8988T (cell line): Measurements from ENCODE around the gene NALCN.

ENCODE experiments used
- DNase-seq: peaks from one replicate; pipeline ENCODE4 v3.0.0; 2011

NALCN gene

GRCh38 chr13:101190337-101190736 lies 226.0 kb downstream of the NALCN start:
- DNase-seq = no peak

- DNase-seq = no peak
Observed at GRCh38 chr13:101185606-101186005, 230.7 kb downstream of the NALCN start.

- no peak for DNase-seq
Observed at GRCh38 chr13:101181076-101181685, 235.1 kb downstream of the NALCN start.

DNA sequence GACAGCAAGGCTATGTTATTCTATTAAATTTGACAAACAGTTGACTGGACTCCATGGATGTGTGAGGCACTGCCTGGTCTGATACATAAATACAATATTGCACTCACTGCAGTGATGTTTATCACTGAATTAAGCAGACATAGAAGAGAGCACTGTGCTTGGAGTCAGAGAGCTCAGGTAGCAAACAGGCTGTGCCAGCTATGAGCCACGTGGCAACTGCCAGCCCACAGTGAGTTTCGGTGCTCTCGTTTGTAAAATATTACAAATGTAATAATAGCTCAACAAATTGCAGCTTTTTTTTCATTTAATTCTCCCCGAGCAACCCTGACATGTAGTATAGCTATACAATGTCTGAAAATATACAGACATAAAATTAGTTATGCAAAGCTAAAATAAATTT lies 237.3 kb downstream of the NALCN start:
- no peak for DNase-seq

DNA sequence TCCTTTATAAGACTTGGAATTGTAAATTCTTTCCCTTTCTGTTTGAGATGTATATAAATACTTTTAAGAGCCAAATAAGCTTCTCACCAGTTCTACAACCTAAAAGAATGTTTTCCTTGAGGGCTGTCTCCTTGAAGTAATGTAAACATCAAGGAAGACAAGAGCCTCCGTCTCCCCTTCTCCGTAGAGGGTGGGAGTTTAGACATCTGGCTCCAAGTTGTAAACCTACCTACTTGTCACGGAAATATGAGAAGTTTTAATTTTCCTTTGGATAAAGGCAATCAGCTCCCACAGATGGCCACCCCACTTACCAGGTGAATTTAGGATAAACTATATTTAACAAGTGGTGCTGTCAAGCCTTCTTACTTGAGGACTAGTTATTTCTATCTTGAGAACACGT lies 237.9 kb downstream of the NALCN start:
- DNase-seq = no peak

GRCh38 chr13:101170306-101170705 lies 246.0 kb downstream of the NALCN start:
- no peak for DNase-seq

DNA sequence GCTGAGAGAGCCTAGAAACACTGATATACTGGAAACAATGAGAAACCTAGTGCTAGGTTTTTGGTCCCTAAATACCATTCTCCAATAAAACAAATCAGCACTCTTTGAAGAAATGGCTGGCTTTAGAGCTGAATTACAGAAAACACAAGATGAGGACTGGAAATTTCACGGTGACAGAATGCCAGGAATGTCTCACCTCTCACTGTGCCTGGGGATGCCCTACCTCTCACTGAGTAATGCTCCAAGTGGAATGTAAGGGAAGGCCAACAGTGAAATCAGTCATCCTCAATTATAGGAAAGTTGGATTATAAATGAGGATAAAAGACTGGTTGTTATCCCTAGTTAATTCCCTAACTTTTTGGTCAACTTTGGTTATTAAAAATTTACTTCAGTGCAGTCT lies 259.0 kb downstream of the NALCN start:
- DNase-seq = no peak

- no peak for DNase-seq
Observed at GRCh38 chr13:101155920-101156319, 260.4 kb downstream of the NALCN start.

GRCh38 chr13:101152184-101152583 lies 264.1 kb downstream of the NALCN start:
- DNase-seq = no peak

- DNase-seq = no peak
Observed at GRCh38 chr13:101150998-101151397, 265.3 kb downstream of the NALCN start.

DNA sequence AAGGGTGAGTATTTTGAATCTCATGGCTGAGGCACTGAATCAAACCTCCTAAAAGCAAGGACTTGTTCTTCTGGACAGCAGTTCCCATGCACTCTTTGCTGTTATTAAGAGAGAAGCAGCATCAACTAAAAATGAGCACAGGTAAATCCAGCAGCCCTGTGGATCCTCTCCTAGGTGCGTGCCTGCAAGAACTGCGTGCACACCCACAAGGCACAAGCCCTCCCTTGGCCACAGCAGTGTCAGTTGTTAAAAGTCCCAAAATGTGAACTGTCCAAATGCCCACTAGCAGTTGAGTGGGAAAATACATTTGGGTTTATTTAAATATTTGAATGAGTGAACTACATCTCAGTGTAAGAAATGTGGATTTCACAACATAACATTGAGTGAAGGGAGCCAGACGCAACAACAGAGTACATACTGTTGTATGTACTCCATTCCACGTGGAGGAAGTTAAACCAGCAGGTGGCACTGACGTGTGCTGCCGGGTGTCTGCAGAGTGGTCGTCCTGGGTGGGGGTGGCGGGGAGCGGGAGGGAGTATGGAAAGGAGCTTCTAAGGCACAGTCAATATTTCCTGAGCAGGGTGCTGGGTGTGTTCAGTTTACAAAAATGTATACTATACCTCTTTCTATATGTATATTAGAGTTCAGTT lies 266.4 kb downstream of the NALCN start:
- peak; percentile 21 for DNase-seq

GRCh38 chr13:101146101-101146898 lies 270.0 kb downstream of the NALCN start:
- DNase-seq = no peak

DNA sequence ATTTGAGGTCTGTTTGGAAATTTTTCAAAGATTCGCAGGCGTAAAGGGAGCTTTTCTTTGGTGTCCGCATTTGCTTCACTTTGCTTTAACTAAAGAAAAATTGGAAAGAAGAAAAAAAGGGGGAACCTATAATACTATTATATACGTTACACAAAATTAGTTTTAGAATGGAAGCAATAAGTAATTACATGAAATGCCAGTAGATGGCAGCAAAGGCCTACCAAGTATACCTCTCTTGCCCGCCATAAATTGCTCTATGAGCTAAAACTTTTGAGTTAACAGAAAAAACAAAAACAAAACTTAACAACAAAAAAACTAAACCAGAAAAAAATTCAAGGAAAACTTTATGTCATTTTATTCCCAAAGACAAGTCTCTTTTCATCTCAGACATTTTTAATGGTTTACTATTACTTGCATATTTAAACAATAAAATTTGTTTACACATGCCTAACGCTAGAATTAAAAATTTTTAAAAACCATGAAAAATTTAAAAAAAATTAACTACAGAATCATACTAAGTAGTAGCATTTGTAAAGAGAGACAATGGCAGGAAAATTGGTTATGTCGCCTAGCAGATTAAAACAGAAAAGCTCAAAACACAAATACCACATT lies 271.4 kb downstream of the NALCN start:
- DNase-seq = no peak

- DNase-seq = no peak
Observed at GRCh38 chr13:101140936-101141335, 275.4 kb downstream of the NALCN start.

- DNase-seq = no peak
Observed at GRCh38 chr13:101140087-101140770, 276.1 kb downstream of the NALCN start.

DNA sequence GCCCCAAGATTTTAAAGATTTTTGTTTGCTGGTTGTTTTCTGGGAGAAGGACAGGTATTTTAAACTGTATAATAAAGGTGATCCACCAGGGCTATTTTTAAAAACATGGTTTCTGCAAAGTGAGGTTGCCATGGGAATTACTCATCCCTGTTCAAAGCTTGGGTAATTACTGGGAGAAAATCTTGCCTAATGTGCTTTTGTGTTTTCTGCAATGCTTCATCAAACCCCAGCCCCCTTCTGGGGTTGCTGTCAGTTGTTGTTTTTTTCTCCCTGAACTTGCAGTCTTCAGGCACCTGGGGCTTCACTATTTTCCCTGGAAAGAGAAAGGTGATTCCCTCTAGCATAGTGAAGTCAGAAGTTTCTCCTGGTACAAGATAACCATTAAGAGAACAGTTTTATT lies 277.2 kb downstream of the NALCN start:
- no peak for DNase-seq

- DNase-seq = peak; percentile 9
Observed at GRCh38 chr13:101127741-101128353, 288.5 kb downstream of the NALCN start.

- DNase-seq = no peak
Observed at GRCh38 chr13:101123028-101123427, 293.3 kb downstream of the NALCN start.

GRCh38 chr13:101121608-101122007 lies 294.7 kb downstream of the NALCN start:
- DNase-seq = no peak

GRCh38 chr13:101120007-101120406 lies 296.3 kb downstream of the NALCN start:
- DNase-seq = no peak

- DNase-seq = no peak
Observed at GRCh38 chr13:101116826-101117225, 299.5 kb downstream of the NALCN start.

- DNase-seq = no peak
Observed at GRCh38 chr13:101116341-101116740, 300.0 kb downstream of the NALCN start.

DNA sequence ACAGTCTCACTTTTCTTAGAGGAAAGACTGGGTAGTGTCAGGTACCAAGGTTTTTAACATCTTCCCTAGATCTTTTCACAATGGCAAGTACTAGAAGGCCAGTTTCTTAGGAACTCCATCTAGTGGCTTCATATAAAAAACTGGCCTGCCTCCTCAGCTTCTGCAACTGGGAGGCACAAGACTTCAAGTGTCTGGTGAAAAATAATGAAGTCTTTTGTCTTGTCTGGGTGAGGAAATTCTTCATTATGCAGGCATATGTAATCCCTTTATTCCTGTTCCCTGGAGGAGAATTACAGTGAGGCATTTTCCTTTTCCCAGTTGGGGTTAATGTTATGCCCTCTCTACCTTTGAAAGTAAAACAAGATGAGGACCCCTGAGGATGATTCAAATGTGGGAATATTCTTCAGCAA lies 300.5 kb downstream of the NALCN start:
- DNase-seq = no peak
